H54 (cell line): Measurements from ENCODE around the gene MBOAT7.
A peak's percentile ranks its signal among the peaks of the same experiment; 100 is the strongest.

Source experiments
- DNase-seq: peaks from one replicate; pipeline ENCODE4 v3.0.0; 2011; ENCODE audit warnings: low spot score, mixed read lengths; ENCODE audit not compliant: insufficient read length
- FAIRE-seq: peaks from 3 replicates; lab custom pipeline; 2011; peaks lifted over from hg19 to GRCh38; lab: Jason Lieb, UNC
- POLR2A ChIP-seq: IDR thresholded peaks from 2 replicates; pipeline ENCODE4 v1.6.1; 2011; ENCODE audit warnings: low read depth, mild to moderate bottlenecking, low read length

The MBOAT7 gene

GRCh38 chr19:54142166-54142780 lies 47.1 kb downstream of the MBOAT7 start:
- FAIRE-seq, result no peak
- no peak for DNase-seq
- no peak for TF ChIP-seq POLR2A

- DNase-seq (no peak), FAIRE-seq (no peak)
- no peak for TF ChIP-seq POLR2A
These were observed 48.0 kb downstream of the MBOAT7 start for GRCh38 chr19:54141356-54141755.

GRCh38 chr19:54138489-54139256 lies 50.7 kb downstream of the MBOAT7 start:
- no peak for FAIRE-seq
- no peak for TF ChIP-seq POLR2A
- DNase-seq, result no peak

- TF ChIP-seq POLR2A, result peak; percentile 84
- peak; percentile 67 for DNase-seq
- no peak for FAIRE-seq
These were observed 51.5 kb downstream of the MBOAT7 start, which contains the start of gene CNOT3 for GRCh38 chr19:54137699-54138488. Gene CNOT3, plus strand, starts transcription at chr19:54137762. Its CDS starts 5,217 bp downstream, at chr19:54142979.

GRCh38 chr19:54136864-54137698 lies 52.3 kb downstream of the MBOAT7 start:
- peak; percentile 90 for TF ChIP-seq POLR2A
- DNase-seq (peak; percentile 100), FAIRE-seq (peak; percentile 67)

GRCh38 chr19:54136086-54136863 lies 53.1 kb downstream of the MBOAT7 start:
- TF ChIP-seq POLR2A, result 0 out of 2 replicates have a peak, but pooled peaks have one; percentile 8
- peak; percentile 63 for DNase-seq
- no peak for FAIRE-seq

GRCh38 chr19:54133957-54134590 lies 55.3 kb downstream of the MBOAT7 start:
- no peak for DNase-seq
- no peak for FAIRE-seq
- TF ChIP-seq POLR2A, result no peak

GRCh38 chr19:54133312-54133956 lies 55.9 kb downstream of the MBOAT7 start:
- no peak for TF ChIP-seq POLR2A
- DNase-seq (peak; percentile 56), FAIRE-seq (no peak)

GRCh38 chr19:54129617-54129996 lies 59.8 kb downstream of the MBOAT7 start:
- FAIRE-seq (no peak), DNase-seq (no peak)
- TF ChIP-seq POLR2A, result no peak

- TF ChIP-seq POLR2A, result no peak
- FAIRE-seq (no peak), DNase-seq (no peak)
These were observed 60.4 kb downstream of the MBOAT7 start for GRCh38 chr19:54128796-54129616.

GRCh38 chr19:54128441-54128725 lies 61.0 kb downstream of the MBOAT7 start:
- no peak for DNase-seq
- no peak for TF ChIP-seq POLR2A
- no peak for FAIRE-seq
